Smooth muscle cell of the umbilical artery (primary cell): Measurements from ENCODE around the gene TMEM117. TPM values are rescaled to one million over a fixed set of nuclear protein-coding genes. Genes with fewer than 3 reads are reported as not detected.

Source experiments
- total RNA-seq: library from RNA; depleted of rRNA; stranded (reverse); fragments of >200 nt; gene quantifications from 2 replicates; pipeline ENCODE4 v1.2.3, GENCODE V29; 2014

Gene TMEM117
- total RNA-seq, result 14.3 and 23.2 TPM in 2 replicates

GRCh38 chr12:43835656-43836474 is at the start of gene TMEM117:
TMEM117 (plus strand) TSS chr12:43836081.

GRCh38 chr12:43805860-43806736 is 29.8 kb upstream of the TMEM117 start, which contains the start of gene TWF1:
TWF1 (minus strand) TSS chr12:43806317; CDS start chr12:43806245, 72 bp downstream.

Other genes with a start within 250 kb of the TMEM117 start
- 25.5 and 64.5 TPM in 2 replicates for gene PUS7L, start 77.3 kb upstream of the TMEM117 start, total RNA-seq
- 25.8 and 37.4 TPM in 2 replicates for gene IRAK4, start 77.1 kb upstream of the TMEM117 start, total RNA-seq
- 164 and 207 TPM in 2 replicates for gene TWF1, start 29.8 kb upstream of the TMEM117 start, total RNA-seq